ENCODE data around the gene C1QL1. TPM values are rescaled to one million over a fixed set of nuclear protein-coding genes. Genes with fewer than 3 reads are reported as not detected.

C1QL1 gene
- total and polyA plus RNA-seq, 2 donors (not counting 3 experiments of a cell fraction or from before 2014, with no cell fraction given) = 0.35 to 0.72 TPM

DNA sequence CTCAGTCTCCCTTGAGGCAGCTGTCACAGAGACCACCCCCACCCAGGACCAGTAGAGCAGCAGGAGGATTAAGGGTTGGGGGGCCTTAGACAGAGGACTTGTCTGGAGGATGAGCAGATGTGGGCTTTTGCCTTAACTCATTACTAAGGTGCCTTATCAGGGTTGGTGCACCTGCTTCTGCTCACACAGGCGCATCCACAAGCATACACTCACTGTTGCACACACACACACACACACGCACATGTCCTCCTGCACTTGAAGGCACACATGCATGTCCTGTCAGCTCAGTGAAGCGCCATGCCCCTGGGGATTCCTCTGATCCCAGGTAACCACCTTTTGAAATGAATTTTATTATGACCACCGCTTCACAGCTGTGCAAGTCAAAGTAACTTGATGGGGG lies 54.0 kb downstream of the C1QL1 start:
- TF ChIP-seq MYC (IDR thresholded peaks at IDR 0.05; ENCODE audit: low read depth, low read length) (no peak), GATA2 (IDR thresholded peaks at IDR 0.05; ENCODE audit: insufficient read depth, insufficient read length, low read depth, low read length) (no peak), CTCF (IDR thresholded peaks at IDR 0.05; ENCODE audit: extremely low read depth in 1 of 2, insufficient read depth in 1 of 2, low read depth in 1 of 2, low read length in 2 of 2) (no peak), JUN (IDR thresholded peaks at IDR 0.05; ENCODE audit: borderline replicate concordance, insufficient read depth, insufficient read length, low read depth) (no peak), FOS (IDR thresholded peaks at IDR 0.05; ENCODE audit: borderline replicate concordance, insufficient read depth, low read length) (no peak), EZH2 (IDR thresholded peaks at IDR 0.05; ENCODE audit: borderline replicate concordance, low read depth, low read length, severe bottlenecking) (no peak), POLR2AphosphoS5 (IDR thresholded peaks at IDR 0.05; ENCODE audit: insufficient read depth, low read depth, low read length) (no peak), POLR2A (IDR thresholded peaks at IDR 0.05; ENCODE audit: low read depth, low read length) (no peak)
- TF ChIP-seq, protein P1, sequence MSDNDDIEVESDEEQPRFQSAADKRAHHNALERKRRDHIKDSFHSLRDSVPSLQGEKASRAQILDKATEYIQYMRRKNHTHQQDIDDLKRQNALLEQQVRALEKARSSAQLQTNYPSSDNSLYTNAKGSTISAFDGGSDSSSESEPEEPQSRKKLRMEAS (IDR thresholded peaks at IDR 0.05; ENCODE audit: insufficient read depth, insufficient read length) = no peak
- no TSS peak for BruUV-seq (replicated peaks)
- Histone ChIP-seq H3K27ac (ENCODE audit: insufficient read depth, low read depth, low read length) (no peak overlapping the region), H4K20me1 (replicated peaks; ENCODE audit: control insufficient read depth, extremely low read depth, insufficient read depth, low read length) (no peaks in the 10 kb centered on the region), H3K9me3 (replicated peaks; ENCODE audit: control insufficient read depth, insufficient read depth, low read length) (no peaks in the 10 kb centered on the region), H3K9ac (replicated peaks; ENCODE audit: extremely low read depth, insufficient read depth, low read length) (no peak overlapping the region), H3K4me3 (replicated peaks in 1 of 3; ENCODE audit: insufficient read depth in 1 of 3, low read depth in 1 of 3, low read length in 3 of 3) (no peak overlapping the region), H3K4me1 (ENCODE audit: control insufficient read depth, extremely low read depth, insufficient read depth, low read length) (peaks cover 12% of the 10 kb centered on the region), H3K4me2 (ENCODE audit: insufficient read depth, low read length) (no peak overlapping the region), H2AFZ (ENCODE audit: low read depth, low read length) (no peak overlapping the region), H3K36me3 (ENCODE audit: control insufficient read depth in 2 of 2, extremely low read depth in 1 of 2, insufficient read depth in 2 of 2, low read length in 2 of 2) (no peaks in the 10 kb centered on the region), H3K79me2 (ENCODE audit: control insufficient read depth, insufficient read depth, low read length) (no peaks in the 10 kb centered on the region), H3K27me3 (ENCODE audit: control insufficient read depth in 2 of 2, insufficient read depth in 2 of 2, low read length in 2 of 2) (no peaks in the 10 kb centered on the region), H3K9me1 (replicated peaks; ENCODE audit: control insufficient read depth, extremely low read depth, insufficient read depth, low read length) (no peaks in the 10 kb centered on the region)
- ChIA-PET POLR2A (no interaction called here), CTCF (interaction anchor here (1.8 to 9.4 kb wide), 3 partner anchors 14 to 221 kb away, joined by 7 to 94 read pairs (median 28); partner anchors contain the start of genes ACBD4 and EFTUD2)
- FAIRE-seq (no peak), DNase-seq (ENCODE audit: low read depth, low spot score) (no peak)
- intact Hi-C loops (cut with micrococcal nuclease) (no loop called here), dilution Hi-C loops (cut with MboI; ENCODE audit: extremely low pct_ligation_motif_present, low sequenced_read_pairs) (no loop called here)
